ENCODE results near the gene KLF3.
"Not testable (repeated sequence)": the region's sequence is repeated elsewhere in the genome, so short reads cannot be mapped to it uniquely, and the experiment has no call there.

KLF3 gene

GRCh38 chr4:38663801-38664705, at the start of gene KLF3:
KLF3 (plus strand) TSS chr4:38664199; CDS start chr4:38680626, 16,427 bp downstream.
- DNase-seq = peak; percentile 80 to 81

DNA sequence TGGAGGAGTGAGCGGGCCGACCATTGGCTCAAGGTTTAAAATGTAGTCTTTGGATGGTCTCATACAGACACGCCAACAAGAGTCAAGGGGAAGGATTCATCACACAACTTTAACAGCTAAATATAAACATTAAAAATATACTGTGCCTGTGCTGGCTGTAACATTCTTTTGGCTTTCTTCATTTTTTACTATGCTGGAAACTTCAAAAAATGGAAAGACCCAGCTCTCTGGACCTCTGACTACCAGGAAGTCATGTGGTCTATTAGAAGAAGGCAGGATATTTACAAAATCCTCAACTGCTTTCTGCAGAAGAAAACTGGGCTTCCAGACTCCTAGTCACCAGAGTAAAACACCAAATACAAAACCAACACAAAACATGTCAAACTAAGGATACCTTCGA, 49.8 kb upstream of the KLF3 start:
- DNase-seq = no peak

- DNase-seq = no peak
Observed at GRCh38 chr4:38615847-38616246, 48.2 kb upstream of the KLF3 start.

DNA sequence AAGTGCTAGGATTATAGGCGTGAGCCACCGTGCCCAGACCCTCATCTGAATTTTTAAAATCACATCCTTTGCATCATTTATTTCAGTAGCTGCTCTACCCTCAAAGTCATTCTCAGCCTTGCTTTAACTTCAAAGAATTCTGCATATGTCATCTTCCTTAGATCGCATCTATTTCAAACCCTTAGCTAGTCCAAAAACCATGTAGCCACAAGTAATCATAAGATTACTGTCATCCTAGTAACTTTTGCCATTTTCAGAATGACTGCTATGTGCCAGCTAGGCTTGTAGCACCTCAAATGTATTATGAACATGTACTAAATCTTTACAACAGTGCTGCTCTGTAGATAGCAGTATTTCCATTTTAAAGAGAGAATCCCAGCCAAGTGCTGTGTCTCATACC, 45.5 kb upstream of the KLF3 start:
- DNase-seq = no peak

- DNase-seq = no peak
Observed at GRCh38 chr4:38619316-38619715, 44.7 kb upstream of the KLF3 start.

- DNase-seq = no peak
Observed at GRCh38 chr4:38620065-38620464, 43.9 kb upstream of the KLF3 start.

GRCh38 chr4:38620527-38621027, 43.4 kb upstream of the KLF3 start:
- no peak for DNase-seq

DNA sequence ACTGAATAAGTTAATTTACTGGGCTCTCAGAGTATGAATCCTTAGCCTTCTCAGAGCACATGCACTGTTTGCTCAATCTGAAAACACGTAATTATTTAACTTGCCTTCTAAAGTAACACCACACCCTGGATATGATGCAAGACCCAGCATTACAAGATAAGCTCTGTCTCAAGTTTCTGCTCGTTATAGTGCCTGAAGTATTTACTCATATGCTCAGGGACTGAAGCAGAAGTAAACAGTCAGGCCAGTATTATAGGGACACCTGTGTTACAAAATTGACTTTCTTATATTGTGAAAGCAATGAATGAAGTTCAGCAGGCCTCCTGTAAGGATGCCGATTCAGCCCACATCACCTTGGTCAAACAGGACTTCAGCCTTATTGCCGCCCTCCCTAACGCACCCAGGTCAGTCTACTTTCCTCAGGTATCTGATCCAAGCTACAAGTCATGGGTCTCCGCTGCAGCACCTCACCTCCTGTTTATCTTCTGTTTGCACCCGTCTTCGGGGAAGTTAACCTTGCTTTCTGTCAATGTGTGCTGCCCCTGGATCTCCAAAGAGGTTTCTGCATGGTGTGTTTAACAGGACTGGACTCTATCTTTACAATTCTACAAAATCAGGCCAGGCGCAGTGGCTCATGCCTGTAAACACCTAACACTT, 42.8 kb upstream of the KLF3 start:
- no peak for DNase-seq

- no peak for DNase-seq
Observed at GRCh38 chr4:38621831-38622230, 42.2 kb upstream of the KLF3 start.

- not testable (repeated sequence) for DNase-seq
Observed at GRCh38 chr4:38622340-38622739, 41.7 kb upstream of the KLF3 start.

DNA sequence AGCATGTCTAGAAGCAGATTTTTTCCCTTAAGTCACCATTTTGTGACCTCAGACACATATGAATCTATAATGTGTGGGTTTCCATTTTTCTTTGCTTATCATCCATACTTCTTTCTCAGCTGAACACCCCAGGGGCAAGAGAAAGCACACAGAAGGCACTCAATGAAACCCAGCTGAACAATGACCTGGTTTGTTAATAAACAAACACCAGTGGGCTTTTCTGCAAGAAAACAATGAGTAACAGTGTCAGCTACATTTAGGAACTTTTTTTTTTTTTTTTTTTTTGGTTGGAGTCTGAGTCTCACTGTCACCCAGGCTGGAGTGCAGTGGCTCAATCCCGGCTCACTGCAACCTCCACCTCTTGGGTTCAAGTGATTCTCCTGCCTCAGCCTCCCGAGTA, 40.7 kb upstream of the KLF3 start:
- DNase-seq = no peak

- no peak for DNase-seq
Observed at GRCh38 chr4:38624311-38624710, 39.7 kb upstream of the KLF3 start.

GRCh38 chr4:38625508-38625907, 38.5 kb upstream of the KLF3 start:
- DNase-seq = no peak

DNA sequence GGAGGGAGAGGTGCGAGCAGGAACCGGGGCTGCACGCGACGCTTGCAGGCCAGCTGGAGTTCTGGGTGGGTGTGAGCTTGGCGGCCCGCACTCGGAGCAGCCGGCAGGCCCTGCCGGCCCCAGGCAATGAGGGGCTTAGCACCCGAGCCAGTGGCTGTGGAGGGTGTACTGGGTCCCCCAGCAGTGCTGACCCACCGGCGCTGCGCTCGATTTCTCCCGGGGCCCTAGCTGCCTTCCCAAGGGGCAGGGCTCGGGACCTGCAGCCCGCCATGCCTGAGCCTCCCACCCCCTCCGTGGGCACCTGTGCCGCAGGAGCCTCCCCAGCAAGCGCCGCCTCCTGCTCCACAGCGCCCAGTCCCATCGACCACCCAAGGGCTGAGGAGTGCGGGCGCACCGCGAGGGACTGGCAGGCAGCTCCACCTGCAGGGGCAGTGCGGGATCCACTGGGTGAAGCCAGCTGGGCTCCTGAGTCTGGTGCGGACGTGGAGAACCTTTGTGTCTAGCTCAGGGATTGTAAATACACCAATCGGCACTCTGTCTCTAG, 37.0 kb upstream of the KLF3 start:
- DNase-seq = not testable (repeated sequence)

GRCh38 chr4:38630519-38630918, 33.5 kb upstream of the KLF3 start:
- DNase-seq = no peak

DNA sequence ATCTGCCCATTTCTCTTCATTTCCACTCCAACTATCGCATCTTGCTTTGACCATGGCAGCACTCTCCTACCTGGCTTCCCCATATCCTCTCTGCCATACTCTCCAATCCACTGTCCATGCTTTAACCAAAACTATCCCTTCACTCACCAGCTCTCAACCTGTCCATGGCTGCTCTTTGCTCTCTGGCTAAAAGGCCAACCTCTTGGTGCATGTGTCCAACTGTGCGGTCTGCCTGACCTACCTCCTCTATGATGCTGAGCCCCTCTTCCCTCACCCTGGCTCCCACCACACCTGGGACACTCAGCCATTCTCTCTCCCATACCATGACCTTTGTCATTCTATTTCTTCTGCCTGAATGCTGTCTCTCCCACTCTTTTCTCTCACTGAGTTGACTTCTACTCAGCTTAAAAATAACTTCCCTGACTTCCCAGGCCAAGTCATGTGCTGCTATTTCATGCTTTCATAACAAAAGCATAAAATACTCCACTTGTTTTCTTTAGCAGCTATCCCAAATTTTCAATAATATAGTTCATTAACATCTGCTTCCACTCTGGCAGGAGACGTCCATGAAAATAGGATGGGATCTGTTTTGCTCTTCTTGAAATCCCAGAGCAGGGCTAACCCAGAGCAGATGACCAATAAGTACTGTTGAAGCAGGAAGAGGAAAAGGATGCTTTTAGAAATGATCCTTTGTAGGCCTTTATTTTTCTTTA, 29.8 kb upstream of the KLF3 start:
- no peak for DNase-seq

GRCh38 chr4:38639242-38639641, 24.8 kb upstream of the KLF3 start:
- no peak for DNase-seq

DNA sequence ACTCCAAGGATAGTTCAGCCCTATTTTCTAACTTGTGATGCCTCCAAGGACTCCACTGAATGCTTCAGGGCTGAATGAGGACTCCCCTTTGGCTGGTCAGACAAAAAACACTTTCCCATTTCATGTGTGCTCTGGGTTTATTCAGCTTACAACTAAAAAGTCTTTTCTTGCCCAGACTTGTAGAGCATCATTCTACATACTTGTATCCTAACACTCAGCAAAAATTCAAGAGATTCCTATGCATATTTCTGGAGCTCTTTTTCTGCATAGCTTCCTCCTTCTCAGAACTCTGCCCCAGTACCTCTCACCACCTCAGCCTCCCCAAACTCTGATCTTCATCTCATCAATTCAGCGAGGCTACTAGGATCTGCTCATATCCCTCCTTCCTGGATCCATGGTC, 22.2 kb upstream of the KLF3 start:
- DNase-seq = no peak

DNA sequence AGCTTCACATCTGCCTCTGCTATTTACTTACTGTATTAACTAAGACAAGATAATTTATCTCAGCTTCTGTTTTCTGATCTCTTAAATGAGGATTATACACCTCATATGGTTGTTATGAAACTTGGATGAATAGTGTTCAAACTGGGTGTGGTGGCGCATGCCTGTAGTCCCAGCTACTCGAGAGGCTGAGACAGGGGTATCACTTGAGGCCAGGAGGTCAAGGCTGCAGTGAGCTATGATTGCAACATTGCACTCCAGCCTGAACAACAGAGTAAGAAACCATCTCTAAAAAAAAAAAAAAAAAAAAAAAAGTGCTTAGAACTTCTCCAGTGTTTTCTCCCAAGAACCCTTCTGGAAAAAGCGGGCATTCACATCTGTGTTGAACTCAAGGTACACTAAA, 19.8 kb upstream of the KLF3 start:
- no peak for DNase-seq

GRCh38 chr4:38647101-38647819, 16.7 kb upstream of the KLF3 start:
- no peak for DNase-seq

- DNase-seq = no peak
Observed at GRCh38 chr4:38650133-38650532, 13.9 kb upstream of the KLF3 start.

DNA sequence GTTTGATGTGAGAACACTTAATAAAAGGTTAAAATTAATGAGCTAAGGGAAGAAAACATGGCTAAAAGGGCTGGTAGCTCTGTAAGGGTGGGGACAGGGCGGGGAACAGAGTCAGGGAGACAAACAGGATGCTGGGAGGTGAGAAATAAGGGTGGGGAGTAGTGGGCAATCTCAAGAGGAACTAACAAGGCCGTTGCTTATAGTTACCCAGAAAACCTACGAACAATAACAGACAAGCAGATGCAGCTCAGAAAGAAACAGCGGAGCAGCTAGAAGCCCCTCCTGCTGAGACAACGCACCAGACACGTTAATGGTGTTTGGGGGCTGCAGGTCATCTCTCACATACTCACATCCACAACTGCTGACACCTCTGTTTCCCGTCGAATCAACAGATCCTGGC, 9.7 kb upstream of the KLF3 start:
- no peak for DNase-seq

GRCh38 chr4:38656111-38656510, 7.9 kb upstream of the KLF3 start:
- no peak for DNase-seq

Measured in activated CD4-positive, alpha-beta T cell treated with anti-CD3 and anti-CD28 coated beads, Interleukin-2, amount 50 U/mL, for 48 hours (primary cell).